ENCODE measurements around the gene ATP2A2.

DNA sequence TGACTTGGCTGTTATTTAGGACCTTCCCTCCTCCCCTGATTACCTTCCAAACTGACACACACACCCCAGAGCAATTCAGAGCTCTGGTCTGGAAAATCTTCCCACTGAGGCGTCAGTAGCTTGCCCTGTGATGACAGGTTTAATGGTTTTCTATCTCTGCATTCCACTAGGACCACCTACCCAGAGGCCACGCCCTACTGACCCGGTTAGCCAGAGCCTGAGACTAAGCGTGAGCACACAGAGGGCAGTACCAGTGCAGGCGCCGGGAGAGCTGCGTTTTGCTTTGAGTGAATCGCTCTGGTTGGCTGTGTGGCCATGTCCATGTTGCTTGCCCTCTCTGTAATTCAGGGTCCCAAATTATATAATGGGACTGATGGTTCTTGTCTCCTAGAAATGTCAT is 36.2 kb upstream of the ATP2A2 start:
- TF ChIP-seq, protein P1, sequence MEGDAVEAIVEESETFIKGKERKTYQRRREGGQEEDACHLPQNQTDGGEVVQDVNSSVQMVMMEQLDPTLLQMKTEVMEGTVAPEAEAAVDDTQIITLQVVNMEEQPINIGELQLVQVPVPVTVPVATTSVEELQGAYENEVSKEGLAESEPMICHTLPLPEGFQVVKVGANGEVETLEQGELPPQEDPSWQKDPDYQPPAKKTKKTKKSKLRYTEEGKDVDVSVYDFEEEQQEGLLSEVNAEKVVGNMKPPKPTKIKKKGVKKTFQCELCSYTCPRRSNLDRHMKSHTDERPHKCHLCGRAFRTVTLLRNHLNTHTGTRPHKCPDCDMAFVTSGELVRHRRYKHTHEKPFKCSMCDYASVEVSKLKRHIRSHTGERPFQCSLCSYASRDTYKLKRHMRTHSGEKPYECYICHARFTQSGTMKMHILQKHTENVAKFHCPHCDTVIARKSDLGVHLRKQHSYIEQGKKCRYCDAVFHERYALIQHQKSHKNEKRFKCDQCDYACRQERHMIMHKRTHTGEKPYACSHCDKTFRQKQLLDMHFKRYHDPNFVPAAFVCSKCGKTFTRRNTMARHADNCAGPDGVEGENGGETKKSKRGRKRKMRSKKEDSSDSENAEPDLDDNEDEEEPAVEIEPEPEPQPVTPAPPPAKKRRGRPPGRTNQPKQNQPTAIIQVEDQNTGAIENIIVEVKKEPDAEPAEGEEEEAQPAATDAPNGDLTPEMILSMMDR (conservative IDR thresholded peaks at IDR 0.05; ENCODE audit: low read depth, low read length), result no peak
- TF ChIP-seq EZH2phosphoT487 (IDR thresholded peaks at IDR 0.05; ENCODE audit: borderline replicate concordance, low read length), result no peak
